ENCODE measurements around the gene PELI2.

DNA sequence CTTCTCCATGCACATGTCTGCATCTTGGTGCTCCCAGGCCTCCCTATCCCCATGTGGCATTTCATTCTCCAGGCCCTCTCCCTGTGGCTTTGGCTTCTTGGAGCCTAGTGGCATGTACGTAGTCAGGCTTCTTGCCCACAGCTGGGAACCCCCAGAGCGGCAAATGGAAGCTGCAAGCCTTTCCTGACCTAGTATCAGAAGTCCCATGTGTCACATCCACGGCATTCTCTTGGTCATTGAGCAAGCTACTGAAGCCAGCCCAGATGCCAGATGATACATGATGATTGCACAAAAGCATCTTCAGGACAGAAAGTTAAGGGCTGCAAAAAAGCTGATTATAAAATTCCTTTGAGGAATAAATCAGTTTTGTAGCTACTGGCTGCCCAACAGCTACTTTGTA lies 154.9 kb downstream of the PELI2 start:
- TF ChIP-seq POLR2A (IDR thresholded peaks at IDR 0.05; ENCODE audit: low read length) (no peak), GATA1 (IDR thresholded peaks at IDR 0.05; ENCODE audit: low read depth, low read length) (no peak)
